H1 (cell line): ENCODE data around the gene RCAN2. TPM values are rescaled to one million over a fixed set of nuclear protein-coding genes. Genes with fewer than 3 reads are reported as not detected.

ENCODE experiments used
- CTCF ChIA-PET: fragments of 300-600 bp; sonication (Branson Sonifier 250); formaldehyde crosslinking; loops from one replicate; lab custom pipeline; 2021; ENCODE audit not compliant: partially characterized antibody; lab: Charles Lee
- POLR2A ChIA-PET: fragments of 300-600 bp; sonication (Branson Sonifier 250); formaldehyde crosslinking; loops from one replicate; lab custom pipeline; 2021; ENCODE audit warnings: inconsistent platforms; ENCODE audit not compliant: partially characterized antibody; lab: Charles Lee
- DNase-seq, 2 experiments: peaks; one replicate each; pipeline versions ENCODE4 v3.0.0 to v3.0.0-alpha.2; 2010 to 2022; ENCODE audit warnings: low spot score in 2 of 2, low read depth in 1 of 2, mixed read lengths in 1 of 2
- FAIRE-seq: peaks from 2 replicates; lab custom pipeline; 2011; peaks lifted over from hg19 to GRCh38; lab: Jason Lieb, UNC
- H2AFZ ChIP-seq: 2 replicates; pipeline ENCODE4 v1.8.1; 2012; ENCODE audit warnings: low read length, inconsistent platforms
- H2AK5ac ChIP-seq: 2 replicates; pipeline ENCODE4 v1.6.1; 2013; ENCODE audit warnings: low read depth, low read length
- H2BK120ac ChIP-seq: replicated peaks from 2 replicates; pipeline ENCODE3; 2013; ENCODE audit warnings: low read depth, low read length, inconsistent platforms
- H2BK12ac ChIP-seq: 2 replicates; pipeline ENCODE4 v1.6.1; 2013; ENCODE audit warnings: low read depth, low read length
- H2BK15ac ChIP-seq: 2 replicates; pipeline ENCODE4 v1.6.1; 2013; ENCODE audit warnings: low read length
- H2BK20ac ChIP-seq: 2 replicates; pipeline ENCODE4 v1.6.1; 2013; ENCODE audit warnings: low read length
- H2BK5ac ChIP-seq: 2 replicates; pipeline ENCODE4 v1.6.1; 2013; ENCODE audit warnings: low read depth, low read length
- H3K14ac ChIP-seq: 2 replicates; pipeline ENCODE4 v1.6.1; 2013; ENCODE audit warnings: inconsistent platforms; ENCODE audit not compliant: insufficient read length
- H3K18ac ChIP-seq: 2 replicates; pipeline ENCODE4 v1.6.1; 2013; ENCODE audit warnings: low read length; ENCODE audit errors: extremely low read depth
- H3K23ac ChIP-seq: 2 replicates; pipeline ENCODE4 v1.6.1; 2013; ENCODE audit warnings: inconsistent platforms; ENCODE audit not compliant: insufficient read length
- H3K23me2 ChIP-seq: 2 replicates; pipeline ENCODE4 v1.6.1; 2013; ENCODE audit warnings: low read depth, low read length
- H3K27ac ChIP-seq: 2 replicates; pipeline ENCODE4 v1.6.1; 2011; ENCODE audit warnings: low read depth, low read length, inconsistent platforms
- H3K27me3 ChIP-seq, 4 experiments: replicated peaks in 1 of 4; 1 replicate in 1 of 4; 2 replicates in 3 of 4; pipeline versions ENCODE4 v1.6.1 to v1.8.1; 2011 to 2013; ENCODE audit warnings: low read length in 3 of 4, mild to moderate bottlenecking in 3 of 4, inconsistent platforms in 2 of 4, mixed read lengths in 2 of 4, moderate library complexity in 1 of 4; ENCODE audit not compliant: control insufficient read depth in 3 of 4, insufficient read depth in 3 of 4; ENCODE audit errors: extremely low read depth in 1 of 4
- H3K36me3 ChIP-seq, 4 experiments: 2 replicates each; pipeline versions ENCODE4 v1.6.1 to v1.8.1; 2011 to 2013; ENCODE audit warnings: mild to moderate bottlenecking in 4 of 4, low read length in 3 of 4, moderate library complexity in 2 of 4, control low read depth in 1 of 4, inconsistent platforms in 1 of 4; ENCODE audit not compliant: insufficient read depth in 4 of 4, control insufficient read depth in 2 of 4
- H3K4ac ChIP-seq: replicated peaks from 2 replicates; pipeline ENCODE3; 2013; ENCODE audit warnings: low read length, low read depth, mixed read lengths, inconsistent platforms; ENCODE audit not compliant: insufficient read length
- H3K4me1 ChIP-seq, 4 experiments: replicated peaks in 1 of 4; 1 replicate in 1 of 4; 2 replicates in 3 of 4; pipeline versions ENCODE4 v1.6.1 to v1.8.1; 2011 to 2013; ENCODE audit warnings: low read length in 3 of 4, inconsistent platforms in 2 of 4, mixed read lengths in 1 of 4; ENCODE audit not compliant: insufficient read depth in 4 of 4, control insufficient read depth in 3 of 4
- H3K4me2 ChIP-seq, 2 experiments: 2 replicates each; pipeline versions ENCODE4 v1.6.1 to v1.8.1; 2011 to 2013; ENCODE audit warnings: low read depth in 2 of 2, low read length in 2 of 2, control low read depth in 1 of 2, inconsistent platforms in 1 of 2, mild to moderate bottlenecking in 1 of 2; ENCODE audit not compliant: insufficient read depth in 1 of 2
- H3K4me3 ChIP-seq, 4 experiments: fragments of 200-600, 300-600 bp in 1 of 4; sonication (generic), shearing (Covaris generic), sonication (Bioruptor Twin) in 1 of 4; 2 replicates each; pipeline versions ENCODE4 v1.5.1 to v1.8.1; 2011 to 2016; ENCODE audit warnings: low read length in 4 of 4, low read depth in 3 of 4, control low read depth in 2 of 4, inconsistent platforms in 2 of 4, mild to moderate bottlenecking in 2 of 4, mixed read lengths in 1 of 4, moderate library complexity in 1 of 4; ENCODE audit not compliant: insufficient read depth in 2 of 4; ENCODE audit errors: extremely low read depth in 1 of 4
- H3K56ac ChIP-seq: replicated peaks from 2 replicates; pipeline ENCODE3; 2013; ENCODE audit warnings: low read depth, mild to moderate bottlenecking, mixed read lengths, low read length, inconsistent platforms; ENCODE audit not compliant: insufficient read length
- H3K79me1 ChIP-seq: 2 replicates; pipeline ENCODE4 v1.6.1; 2013; ENCODE audit warnings: low read depth, low read length, control low read depth
- H3K79me2 ChIP-seq, 2 experiments: 2 replicates each; pipeline versions ENCODE4 v1.6.1 to v1.8.1; 2012 to 2013; ENCODE audit warnings: low read length in 2 of 2, mild to moderate bottlenecking in 2 of 2, inconsistent platforms in 1 of 2; ENCODE audit not compliant: insufficient read depth in 2 of 2, control insufficient read depth in 1 of 2
- H3K9ac ChIP-seq, 4 experiments: replicated peaks in 1 of 4; 1 replicate in 1 of 4; 2 replicates in 3 of 4; pipeline versions ENCODE4 v1.6.1 to v1.8.1; 2011 to 2013; ENCODE audit warnings: low read depth in 3 of 4, low read length in 3 of 4, control low read depth in 2 of 4, mild to moderate bottlenecking in 2 of 4, moderate library complexity in 2 of 4, inconsistent platforms in 1 of 4; ENCODE audit errors: extremely low read depth in 1 of 4
- H3K9me3 ChIP-seq, 2 experiments: 2 replicates each; pipeline versions ENCODE4 v1.6.1 to v1.8.1; 2012 to 2013; ENCODE audit warnings: mild to moderate bottlenecking in 2 of 2, moderate library complexity in 2 of 2, control low read depth in 1 of 2, inconsistent platforms in 1 of 2, low read depth in 1 of 2, low read length in 1 of 2, mixed read lengths in 1 of 2; ENCODE audit not compliant: insufficient read depth in 2 of 2
- H4K20me1 ChIP-seq, 2 experiments: replicated peaks in 1 of 2; 2 replicates each; pipeline versions ENCODE3 to v1.8.1; 2011 to 2013; ENCODE audit warnings: inconsistent platforms in 2 of 2, low read length in 2 of 2, mild to moderate bottlenecking in 1 of 2; ENCODE audit not compliant: insufficient read depth in 2 of 2, control insufficient read depth in 1 of 2
- H4K5ac ChIP-seq: 2 replicates; pipeline ENCODE4 v1.6.1; 2013; ENCODE audit warnings: low read length, low read depth, mixed read lengths, inconsistent platforms; ENCODE audit not compliant: insufficient read length
- H4K8ac ChIP-seq: 2 replicates; pipeline ENCODE4 v1.8.0; 2013; ENCODE audit warnings: mild to moderate bottlenecking, moderate library complexity, low read length, inconsistent platforms; ENCODE audit not compliant: insufficient read depth; ENCODE audit errors: extremely low read depth
- H4K91ac ChIP-seq: replicated peaks from 2 replicates; pipeline ENCODE3; 2013; ENCODE audit warnings: low read length, mixed read lengths, inconsistent platforms; ENCODE audit not compliant: insufficient read length
- ATF2 ChIP-seq: IDR thresholded peaks from 2 replicates; pipeline ENCODE4 v1.6.1; 2012; ENCODE audit warnings: low read length, inconsistent platforms
- CHD1 ChIP-seq: IDR thresholded peaks from 2 replicates; pipeline ENCODE4 v1.6.1; 2012; ENCODE audit warnings: low read depth, low read length, improper control_type of control experiment
- GABPA ChIP-seq: IDR thresholded peaks from 2 replicates; pipeline ENCODE4 v1.6.1; 2011; ENCODE audit warnings: mild to moderate bottlenecking, low read length, moderate library complexity, borderline replicate concordance; ENCODE audit not compliant: insufficient read depth
- POLR2AphosphoS5 ChIP-seq: IDR thresholded peaks from 2 replicates; pipeline ENCODE4 v1.6.1; 2011; ENCODE audit warnings: low read depth, low read length
- RBBP5 ChIP-seq: IDR thresholded peaks from 2 replicates; pipeline ENCODE4 v1.7.1; 2012; ENCODE audit warnings: low read depth, mild to moderate bottlenecking, inconsistent platforms, low read length, moderate library complexity, borderline replicate concordance
- TAF7 ChIP-seq: optimal IDR thresholded peaks from 2 replicates; pipeline ENCODE3; 2011; ENCODE audit warnings: low read depth, mild to moderate bottlenecking, inconsistent platforms, low read length, moderate library complexity, borderline replicate concordance
- TCF12 ChIP-seq: IDR thresholded peaks from 2 replicates; pipeline ENCODE4 v1.6.1; 2011; ENCODE audit warnings: low read depth, mild to moderate bottlenecking, low read length
- WGBS, 2 experiments: shearing (Covaris generic) in 1 of 2; methylation state at CpG; one replicate each; pipeline versions ENCODE4 v1.1.6 to v1.1.7; 2013 to 2015; ENCODE audit warnings: low lambda C conversion rate in 2 of 2, mixed read lengths in 2 of 2, inconsistent platforms in 1 of 2, low coverage in 1 of 2, missing lambda C conversion rate in 1 of 2; ENCODE audit not compliant: insufficient replicate concordance in 2 of 2, insufficient coverage in 1 of 2, insufficient read length in 1 of 2; ENCODE audit errors: extremely low coverage in 1 of 2, missing lambda C conversion rate in 1 of 2; 5-methylcytosine and 5-hydroxymethylcytosine counted together
- polyA plus RNA-seq, 7 experiments: library from polyadenylated mRNA; depleted of rRNA in 3 of 7; stranded (reverse) in 5 of 7; unstranded in 2 of 7; fragments of >200 nt in 5 of 7; fragments of 200-250 nt in 2 of 7; gene quantifications; 1 replicate in 5 of 7; 2 replicates in 1 of 7; 4 replicates in 1 of 7; pipeline versions ENCODE4 v1.2.1 to v1.2.3, GENCODE V29; 2011 to 2013; ENCODE audit warnings: missing spikeins in 2 of 7, mixed read lengths in 2 of 7
- total RNA-seq: library from RNA; stranded (reverse); fragmentation: NEBNext Ultra II Directional; extraction: Animal tissue kit (Norgen Biotek cat#: 25700); gene quantifications from 2 replicates; pipeline ENCODE4 v1.2.1, GENCODE V29; 2021

The RCAN2 gene
- total and polyA plus RNA-seq, 2 of the 8 experiments (the other 6 are each of a cell fraction or from before 2014, with no cell fraction given), result 5.0 to 8.5 TPM

- Histone ChIP-seq H3K36me3 (no peaks in the 10 kb centered on the region), H3K9ac (no peak overlapping the region), H3K79me1 (no peaks in the 10 kb centered on the region), H3K27me3 (peaks cover 0 to 6% (median 0%) of the 10 kb centered on the region in 4 experiments; a peak in 2 of 7 replicates), H2BK20ac (no peak overlapping the region), H2BK120ac (no peak overlapping the region), H2BK15ac (no peak overlapping the region), H2AK5ac (no peak overlapping the region), H3K14ac (no peak overlapping the region), H3K23ac (no peak overlapping the region), H3K9me3 (no peaks in the 10 kb centered on the region), H3K4me2 (no peak overlapping the region), H4K8ac (no peak overlapping the region), H3K4me3 (no peak overlapping the region), H3K23me2 (no peaks in the 10 kb centered on the region), H3K79me2 (no peaks in the 10 kb centered on the region), H2AFZ (no peak overlapping the region), H3K56ac (no peak overlapping the region), H2BK5ac (no peak overlapping the region), H3K4me1 (no peaks in the 10 kb centered on the region), H4K91ac (no peak overlapping the region), H2BK12ac (no peak overlapping the region), H4K5ac (no peak overlapping the region), H3K18ac (no peak overlapping the region), H4K20me1 (no peaks in the 10 kb centered on the region), H3K4ac (no peak overlapping the region), H3K27ac (no peak overlapping the region)
- CTCF ChIA-PET, result interaction anchor here (0.6 to 1.2 kb wide), 8 partner anchors 10 to 1669 kb away, joined by 3 to 4 read pairs (median 3); no protein-coding TSS in a partner anchor
- no peak for FAIRE-seq
- TF ChIP-seq TAF7, result no peak
- TF ChIP-seq CHD1, result no peak
- TF ChIP-seq RBBP5, result no peak
- TF ChIP-seq GABPA, result no peak
- TF ChIP-seq TCF12, result peak; percentile 61; the same call in 1 of the 2 replicates
- peak; percentile 81 for TF ChIP-seq POLR2AphosphoS5
- TF ChIP-seq ATF2, result no peak
- peak in 1 of 2 experiments; percentile 48 for DNase-seq
- POLR2A ChIA-PET, result no interaction called here
- WGBS, 2 experiments, result 53% methylated on average over 6 of the region's 6 CpGs; no CpG with 5 or more reads in 1 of the 2 experiments
These were observed 276.0 kb downstream of the RCAN2 start for GRCh38 chr6:46215213-46215612.
